ENCODE data around the gene ZCCHC14.

DNA sequence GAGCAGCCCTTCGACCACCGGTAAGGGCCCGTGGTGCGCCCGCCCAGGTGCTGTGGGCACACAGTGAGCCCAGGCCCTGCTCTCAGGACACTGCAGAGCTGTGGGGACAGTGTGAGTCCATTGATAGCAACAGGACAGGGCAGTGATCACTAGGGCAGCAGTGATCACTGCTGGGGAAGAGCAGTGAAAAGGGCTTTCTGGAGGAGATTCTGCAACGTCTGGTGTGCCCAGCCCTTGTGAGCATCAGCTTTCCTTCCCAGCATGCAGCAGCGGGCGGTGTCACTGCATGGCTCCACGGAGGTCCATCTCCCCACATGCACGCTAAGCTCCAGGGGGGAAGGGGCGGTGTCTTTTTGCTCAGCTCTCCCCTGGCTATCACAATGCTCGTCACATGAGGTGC, 68.6 kb downstream of the ZCCHC14 start:
- TF ChIP-seq POLR2A (IDR thresholded peaks at IDR 0.05) (no peak), CTCF (IDR thresholded peaks at IDR 0.05) (no peak)
